IPS-18c (cell line): ENCODE data around the gene TEX14.

Experiments
- H3K4me3 ChIP-seq: 2 replicates; pipeline ENCODE4 v1.7.0; 2013; ENCODE audit warnings: low read depth, mild to moderate bottlenecking, low read length, moderate library complexity; ENCODE audit not compliant: insufficient read depth
- H3K9me3 ChIP-seq: one replicate; pipeline ENCODE4 v1.6.1; 2013; ENCODE audit warnings: mild to moderate bottlenecking, low read length, moderate library complexity; ENCODE audit not compliant: control insufficient read depth, insufficient read depth

Gene TEX14

GRCh38 chr17:58630883-58631522 lies 60.8 kb downstream of the TEX14 start:
- H3K4me3 ChIP-seq: no peak overlapping the region
- no peaks in the 10 kb centered on the region for H3K9me3 ChIP-seq

- H3K9me3 ChIP-seq: no peaks in the 10 kb centered on the region
- H3K4me3 ChIP-seq: no peak overlapping the region
Observed at GRCh38 chr17:58626905-58627304, 64.9 kb downstream of the TEX14 start.

- Histone ChIP-seq H3K9me3 (no peaks in the 10 kb centered on the region), H3K4me3 (no peak overlapping the region)
Observed at GRCh38 chr17:58624751-58625150, 67.1 kb downstream of the TEX14 start.

- H3K9me3 ChIP-seq: no peaks in the 10 kb centered on the region
- H3K4me3 ChIP-seq: no peak overlapping the region
Observed at GRCh38 chr17:58621174-58621573, 70.7 kb downstream of the TEX14 start.

GRCh38 chr17:58618336-58618735 lies 73.5 kb downstream of the TEX14 start:
- Histone ChIP-seq H3K4me3 (no peak overlapping the region), H3K9me3 (no peaks in the 10 kb centered on the region)

GRCh38 chr17:58617563-58617962 lies 74.3 kb downstream of the TEX14 start:
- Histone ChIP-seq H3K9me3 (no peaks in the 10 kb centered on the region), H3K4me3 (no peak overlapping the region)

- Histone ChIP-seq H3K9me3 (no peaks in the 10 kb centered on the region), H3K4me3 (no peak overlapping the region)
Observed at GRCh38 chr17:58615768-58616659, 75.8 kb downstream of the TEX14 start.

GRCh38 chr17:58614859-58615459 lies 76.9 kb downstream of the TEX14 start:
- Histone ChIP-seq H3K4me3 (no peak overlapping the region), H3K9me3 (no peaks in the 10 kb centered on the region)

GRCh38 chr17:58611331-58611730 lies 80.5 kb downstream of the TEX14 start:
- Histone ChIP-seq H3K9me3 (no peaks in the 10 kb centered on the region), H3K4me3 (no peak overlapping the region)

- Histone ChIP-seq H3K4me3 (no peak overlapping the region; the same call in 1 of the 2 replicates), H3K9me3 (no peaks in the 10 kb centered on the region)
Observed at GRCh38 chr17:58606934-58607333, 84.9 kb downstream of the TEX14 start.

- H3K9me3 ChIP-seq: no peaks in the 10 kb centered on the region
- no peak overlapping the region for H3K4me3 ChIP-seq
Observed at GRCh38 chr17:58605986-58606385, 85.9 kb downstream of the TEX14 start.

GRCh38 chr17:58605470-58605869 lies 86.4 kb downstream of the TEX14 start:
- H3K9me3 ChIP-seq: no peaks in the 10 kb centered on the region
- no peak overlapping the region for H3K4me3 ChIP-seq

- no peaks in the 10 kb centered on the region for H3K9me3 ChIP-seq
- no peak overlapping the region for H3K4me3 ChIP-seq
Observed at GRCh38 chr17:58601976-58602375, 89.9 kb downstream of the TEX14 start.

- H3K4me3 ChIP-seq: no peak overlapping the region
- H3K9me3 ChIP-seq: no peaks in the 10 kb centered on the region
Observed at GRCh38 chr17:58597371-58597770, 94.5 kb downstream of the TEX14 start.

- no peaks in the 10 kb centered on the region for H3K9me3 ChIP-seq
Observed at GRCh38 chr17:58595194-58595792, 96.6 kb downstream of the TEX14 start.

GRCh38 chr17:58593123-58593522 lies 98.7 kb downstream of the TEX14 start:
- no peak overlapping the region for H3K4me3 ChIP-seq
- H3K9me3 ChIP-seq: no peaks in the 10 kb centered on the region

More at GRCh38 chr17:58595194-58595792, 96.6 kb downstream of the TEX14 start:
- H3K4me3 ChIP-seq: no peak overlapping the region

GRCh38 chr17:58591455-58591854 lies 100.4 kb downstream of the TEX14 start:
- Histone ChIP-seq H3K9me3 (no peaks in the 10 kb centered on the region), H3K4me3 (no peak overlapping the region)

- Histone ChIP-seq H3K9me3 (no peaks in the 10 kb centered on the region), H3K4me3 (no peak overlapping the region)
Observed at GRCh38 chr17:58590377-58590776, 101.5 kb downstream of the TEX14 start.
